GM12801 (cell line): ENCODE results near the gene MYLK4.

ENCODE experiments used
- TF ChIP-seq, protein P1 (sequence below): IDR thresholded peaks from one replicate; pipeline ENCODE4 v1.5.1; 2011; ENCODE audit warnings: control low read depth; ENCODE audit not compliant: insufficient read length; ENCODE audit errors: extremely low read depth

The MYLK4 gene

DNA sequence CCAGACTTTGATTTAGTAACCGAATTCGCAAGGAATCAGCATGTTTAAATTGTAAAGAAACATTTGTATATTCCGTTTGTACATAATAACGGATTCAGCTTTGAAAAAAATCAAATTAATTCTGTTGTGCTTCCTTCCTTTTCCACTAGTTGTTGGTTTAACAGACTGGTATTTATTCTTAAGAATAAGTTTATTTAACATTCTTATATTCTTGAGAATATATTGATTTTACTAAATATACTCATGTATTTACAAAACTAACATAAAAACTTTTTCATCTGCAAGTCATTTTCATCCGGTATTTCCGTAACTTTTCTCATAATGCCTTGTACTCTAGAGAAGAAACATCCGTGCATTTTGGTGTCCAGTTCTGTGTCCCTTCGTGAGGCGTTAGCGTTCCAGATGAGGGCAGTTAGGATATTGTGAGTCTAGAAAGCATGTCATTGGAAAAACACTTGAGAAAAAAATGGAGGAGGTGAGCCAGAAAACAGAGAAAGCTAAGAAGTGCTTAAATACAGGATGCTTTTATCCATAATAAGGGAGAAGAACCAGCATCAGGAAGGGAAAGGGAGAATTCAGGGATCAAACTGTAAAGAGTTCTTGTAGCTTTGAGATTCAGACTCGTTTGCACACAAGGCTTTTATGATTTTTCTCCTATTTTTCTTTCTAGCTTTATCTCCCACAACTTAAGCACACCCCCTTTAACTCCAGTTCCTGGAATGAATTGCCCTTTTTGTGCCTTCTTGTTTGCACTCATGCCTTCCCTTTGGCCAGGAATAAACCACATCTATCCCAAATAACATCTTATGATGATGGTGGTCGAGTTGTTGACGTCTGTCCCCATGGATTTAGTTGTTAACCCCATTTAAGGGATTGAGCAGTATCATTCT, 16.3 kb upstream of the MYLK4 start:
- TF ChIP-seq, protein P1, sequence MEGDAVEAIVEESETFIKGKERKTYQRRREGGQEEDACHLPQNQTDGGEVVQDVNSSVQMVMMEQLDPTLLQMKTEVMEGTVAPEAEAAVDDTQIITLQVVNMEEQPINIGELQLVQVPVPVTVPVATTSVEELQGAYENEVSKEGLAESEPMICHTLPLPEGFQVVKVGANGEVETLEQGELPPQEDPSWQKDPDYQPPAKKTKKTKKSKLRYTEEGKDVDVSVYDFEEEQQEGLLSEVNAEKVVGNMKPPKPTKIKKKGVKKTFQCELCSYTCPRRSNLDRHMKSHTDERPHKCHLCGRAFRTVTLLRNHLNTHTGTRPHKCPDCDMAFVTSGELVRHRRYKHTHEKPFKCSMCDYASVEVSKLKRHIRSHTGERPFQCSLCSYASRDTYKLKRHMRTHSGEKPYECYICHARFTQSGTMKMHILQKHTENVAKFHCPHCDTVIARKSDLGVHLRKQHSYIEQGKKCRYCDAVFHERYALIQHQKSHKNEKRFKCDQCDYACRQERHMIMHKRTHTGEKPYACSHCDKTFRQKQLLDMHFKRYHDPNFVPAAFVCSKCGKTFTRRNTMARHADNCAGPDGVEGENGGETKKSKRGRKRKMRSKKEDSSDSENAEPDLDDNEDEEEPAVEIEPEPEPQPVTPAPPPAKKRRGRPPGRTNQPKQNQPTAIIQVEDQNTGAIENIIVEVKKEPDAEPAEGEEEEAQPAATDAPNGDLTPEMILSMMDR: no peak

DNA sequence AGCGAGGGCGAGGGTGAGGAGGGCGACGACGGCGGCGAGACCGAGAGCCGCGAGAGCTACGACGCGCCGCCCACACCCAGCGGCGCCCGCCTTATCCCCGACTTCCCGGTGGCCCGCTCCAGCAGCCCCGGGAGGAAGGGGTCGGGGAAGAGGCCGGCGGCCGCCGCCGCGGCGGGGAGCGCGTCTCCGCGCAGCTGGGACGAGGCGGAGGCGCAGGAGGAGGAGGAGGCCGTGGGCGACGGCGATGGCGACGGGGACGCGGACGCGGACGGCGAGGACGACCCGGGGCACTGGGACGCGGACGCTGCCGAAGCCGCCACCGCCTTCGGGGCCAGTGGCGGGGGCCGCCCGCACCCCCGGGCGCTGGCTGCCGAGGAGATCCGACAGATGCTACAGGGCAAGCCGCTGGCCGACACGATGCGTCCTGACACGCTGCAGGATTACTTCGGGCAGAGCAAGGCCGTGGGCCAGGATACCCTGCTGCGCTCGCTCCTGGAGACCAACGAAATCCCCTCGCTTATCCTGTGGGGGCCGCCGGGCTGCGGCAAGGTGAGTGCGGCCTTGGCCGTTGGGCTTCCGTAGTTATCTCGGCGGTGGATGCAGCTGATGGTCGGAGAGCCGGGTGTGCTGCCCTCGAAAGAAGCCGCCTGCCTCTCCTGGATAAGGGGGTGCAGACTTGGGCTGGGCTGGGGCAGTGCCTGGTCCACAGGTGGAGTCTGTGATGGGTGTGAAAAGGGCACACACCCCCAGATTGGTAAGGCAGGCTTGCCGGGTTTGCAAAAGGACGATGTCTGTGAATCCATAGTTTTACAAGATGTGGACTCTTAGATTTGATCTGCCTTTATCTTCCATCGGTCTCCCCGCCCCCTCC, 15.4 kb upstream of the MYLK4 start:
- TF ChIP-seq, protein P1: no peak

DNA sequence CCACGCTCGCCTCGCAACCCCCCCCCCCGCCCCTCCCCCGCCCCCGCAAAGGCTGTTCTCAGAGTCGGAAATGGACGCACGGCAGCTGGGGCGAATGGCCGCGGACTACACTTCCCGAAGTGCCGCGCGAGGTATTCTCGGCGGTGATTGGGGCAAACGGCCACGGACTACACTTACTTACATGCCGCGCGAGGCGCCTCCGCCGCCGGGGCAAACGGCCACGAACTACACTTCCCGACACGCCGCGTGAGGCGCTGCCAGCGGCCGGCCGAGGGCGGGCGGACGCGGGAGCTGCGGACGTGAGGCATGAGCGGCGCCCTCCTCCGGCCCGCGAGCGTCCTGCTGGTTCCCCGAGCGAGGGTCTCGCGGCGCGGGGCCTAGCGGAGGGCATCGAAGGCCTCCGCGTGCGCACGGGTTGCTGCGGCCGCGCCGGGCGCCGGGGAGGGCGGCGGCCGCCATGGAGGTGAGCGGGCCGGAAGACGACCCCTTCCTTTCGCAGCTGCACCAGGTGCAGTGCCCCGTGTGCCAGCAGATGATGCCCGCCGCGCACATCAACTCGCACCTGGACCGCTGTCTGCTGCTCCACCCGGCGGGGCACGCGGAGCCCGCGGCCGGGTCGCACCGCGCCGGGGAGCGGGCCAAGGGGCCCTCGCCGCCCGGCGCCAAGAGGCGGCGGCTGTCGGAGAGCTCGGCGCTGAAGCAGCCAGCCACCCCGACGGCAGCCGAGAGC, 14.6 kb upstream of the MYLK4 start, which contains the start of gene WRNIP1:
Gene WRNIP1 (plus strand): TSS at position 228 of the 730 bp plus-strand sequence. CDS start 230 bp downstream, at position 458.
- TF ChIP-seq, protein P1: no peak

DNA sequence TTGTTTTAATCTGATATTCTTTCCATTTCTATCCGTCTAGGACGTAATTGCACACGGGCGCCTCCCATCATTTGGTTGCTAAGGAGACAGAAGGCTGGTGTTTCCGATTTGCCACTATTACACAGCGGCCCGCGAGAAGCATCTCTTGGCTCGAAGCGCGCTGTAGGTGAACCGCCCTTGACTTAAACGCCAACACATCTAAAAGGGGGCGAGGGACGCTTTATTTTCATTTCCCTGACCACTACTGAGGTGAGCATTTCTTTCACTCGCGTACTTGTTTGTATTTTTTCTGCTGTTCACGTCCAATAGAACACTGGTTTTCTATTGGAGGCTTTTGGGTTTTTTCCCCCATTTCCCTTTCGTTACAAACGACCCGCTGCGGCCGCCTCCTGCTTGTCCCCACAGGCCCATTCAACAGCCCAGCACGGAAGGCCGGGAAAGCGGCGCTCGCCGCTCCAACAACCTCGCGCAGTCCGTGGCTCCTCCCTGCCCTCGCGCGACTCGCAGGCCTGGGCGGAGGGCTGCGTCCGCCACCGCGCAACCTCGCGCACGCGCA, 14.0 kb upstream of the MYLK4 start:
- TF ChIP-seq, protein P1: no peak

DNA sequence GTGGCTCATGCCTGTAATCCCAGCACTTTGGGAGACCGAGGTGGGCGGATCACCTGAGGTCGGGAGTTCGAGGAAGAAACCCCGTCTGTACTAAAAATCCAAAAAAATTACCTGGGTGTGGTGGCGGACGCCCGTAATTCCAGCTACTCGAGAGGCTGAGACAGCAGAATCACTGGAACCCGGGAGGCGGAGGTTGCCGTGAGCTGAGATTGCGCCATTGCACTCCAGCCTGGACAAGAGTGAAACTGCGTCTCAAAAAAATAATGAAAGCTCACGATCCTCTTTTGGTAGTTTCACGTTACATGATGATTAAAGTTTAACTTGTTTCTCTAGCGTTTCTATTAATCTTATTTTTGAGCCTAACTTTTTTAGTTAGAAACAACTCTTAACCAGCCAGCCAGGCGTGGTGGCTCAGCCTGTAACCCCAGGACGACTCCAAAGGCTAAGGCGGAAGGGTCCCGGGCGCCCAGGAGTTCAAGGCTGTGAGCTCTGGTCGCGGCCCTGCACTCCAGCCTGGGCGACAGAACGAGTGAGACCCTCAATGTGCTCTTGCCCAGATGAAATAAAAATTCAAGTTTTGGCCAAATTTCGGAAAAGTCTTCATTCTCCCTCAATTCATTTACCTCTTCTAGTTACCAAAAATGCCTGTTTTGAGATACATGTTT, 13.3 kb upstream of the MYLK4 start:
- TF ChIP-seq, protein P1: no peak

DNA sequence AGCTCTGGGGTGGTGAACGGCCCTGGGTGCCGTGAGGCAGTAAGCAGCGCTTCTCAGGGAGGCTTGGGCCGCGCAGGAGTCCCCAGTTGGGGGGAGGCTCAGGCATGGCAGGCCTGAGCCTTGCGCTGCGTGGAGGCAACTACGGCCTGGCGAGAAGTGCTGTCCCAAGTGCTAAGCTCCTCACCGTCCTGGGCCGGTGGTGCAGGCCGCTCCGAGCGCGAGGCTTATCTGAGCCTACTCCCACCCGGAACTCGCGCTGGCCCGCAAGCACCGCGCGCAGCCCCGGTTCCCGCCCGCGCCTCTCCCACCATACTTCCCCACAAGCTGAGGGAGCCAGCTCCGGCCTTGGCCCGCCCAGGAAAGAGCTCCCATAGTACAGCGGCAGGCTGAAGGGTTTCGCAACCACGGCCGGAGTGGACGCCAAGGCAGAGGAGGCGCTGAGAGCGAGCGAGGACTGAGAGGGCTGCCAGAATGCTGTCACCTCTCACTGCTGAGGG, 12.7 kb upstream of the MYLK4 start:
- TF ChIP-seq, protein P1: no peak
